ENCODE measurements around the gene XRN2.

XRN2 gene

GRCh38 chr20:21430020-21430419, 126.9 kb downstream of the XRN2 start:
- no peak for FAIRE-seq
- DNase-seq (ENCODE audit: insufficient read length, low spot score): no peak
- TF ChIP-seq PAX5 (IDR thresholded peaks at IDR 0.05; ENCODE audit: insufficient read depth, low read length, severe bottlenecking) (no peak), TAF1 (IDR thresholded peaks at IDR 0.05; ENCODE audit: low read depth, low read length) (no peak), POU2F2 (IDR thresholded peaks at IDR 0.05; ENCODE audit: low read depth, low read length) (no peak), POLR2AphosphoS5 (IDR thresholded peaks at IDR 0.05; ENCODE audit: low read depth, low read length) (no peak), SPI1 (IDR thresholded peaks at IDR 0.05; ENCODE audit: low read depth, low read length) (no peak), POLR2A (IDR thresholded peaks at IDR 0.05; ENCODE audit: low read depth, low read length) (no peak)

GRCh38 chr20:21432911-21433310, 129.8 kb downstream of the XRN2 start:
- DNase-seq (ENCODE audit: insufficient read length, low spot score) (no peak), FAIRE-seq (no peak)
- no peak for TF ChIP-seq POLR2A (IDR thresholded peaks at IDR 0.05; ENCODE audit: low read depth, low read length)
- no peak for TF ChIP-seq TAF1 (IDR thresholded peaks at IDR 0.05; ENCODE audit: low read depth, low read length)
- no peak for TF ChIP-seq POU2F2 (IDR thresholded peaks at IDR 0.05; ENCODE audit: low read depth, low read length)
- no peak for TF ChIP-seq PAX5 (IDR thresholded peaks at IDR 0.05; ENCODE audit: insufficient read depth, low read length, severe bottlenecking)
- no peak for TF ChIP-seq POLR2AphosphoS5 (IDR thresholded peaks at IDR 0.05; ENCODE audit: low read depth, low read length)
- no peak for TF ChIP-seq SPI1 (IDR thresholded peaks at IDR 0.05; ENCODE audit: low read depth, low read length)

- no peak for DNase-seq (ENCODE audit: insufficient read length, low spot score)
- no peak for FAIRE-seq
- no peak for TF ChIP-seq POLR2A (IDR thresholded peaks at IDR 0.05; ENCODE audit: low read depth, low read length)
- no peak for TF ChIP-seq PAX5 (IDR thresholded peaks at IDR 0.05; ENCODE audit: insufficient read depth, low read length, severe bottlenecking)
- no peak for TF ChIP-seq TAF1 (IDR thresholded peaks at IDR 0.05; ENCODE audit: low read depth, low read length)
- no peak for TF ChIP-seq POU2F2 (IDR thresholded peaks at IDR 0.05; ENCODE audit: low read depth, low read length)
- no peak for TF ChIP-seq SPI1 (IDR thresholded peaks at IDR 0.05; ENCODE audit: low read depth, low read length)
- TF ChIP-seq POLR2AphosphoS5 (IDR thresholded peaks at IDR 0.05; ENCODE audit: low read depth, low read length): no peak
Observed at GRCh38 chr20:21433329-21433890, 130.3 kb downstream of the XRN2 start.

- no peak for DNase-seq (ENCODE audit: insufficient read length, low spot score)
Observed at GRCh38 chr20:21435576-21435975, 132.4 kb downstream of the XRN2 start.

DNA sequence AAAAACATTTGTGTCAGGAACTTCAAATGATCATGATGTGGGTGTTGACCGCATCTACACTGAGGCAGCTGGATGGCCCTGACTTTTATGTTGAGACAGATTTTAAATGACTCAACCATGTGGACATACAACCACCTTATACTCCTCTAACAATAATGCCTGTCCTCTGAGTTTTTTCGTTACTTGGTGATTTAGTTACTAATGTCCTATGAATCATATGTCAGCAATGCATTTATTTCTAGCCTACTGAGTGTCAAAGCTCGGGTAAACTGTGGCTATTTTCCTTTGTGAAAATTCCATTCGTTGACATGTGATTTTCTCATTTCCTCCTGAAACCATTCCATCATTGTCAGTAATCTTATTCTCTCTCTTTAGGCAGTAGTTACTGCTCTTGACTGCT, 133.1 kb downstream of the XRN2 start:
- FAIRE-seq (no peak), DNase-seq (ENCODE audit: insufficient read length, low spot score) (no peak)
- no peak for TF ChIP-seq PAX5 (IDR thresholded peaks at IDR 0.05; ENCODE audit: insufficient read depth, low read length, severe bottlenecking)
- no peak for TF ChIP-seq POU2F2 (IDR thresholded peaks at IDR 0.05; ENCODE audit: low read depth, low read length)
- TF ChIP-seq SPI1 (IDR thresholded peaks at IDR 0.05; ENCODE audit: low read depth, low read length): no peak
- TF ChIP-seq POLR2AphosphoS5 (IDR thresholded peaks at IDR 0.05; ENCODE audit: low read depth, low read length): no peak
- no peak for TF ChIP-seq POLR2A (IDR thresholded peaks at IDR 0.05; ENCODE audit: low read depth, low read length)
- TF ChIP-seq TAF1 (IDR thresholded peaks at IDR 0.05; ENCODE audit: low read depth, low read length): no peak

More at GRCh38 chr20:21435576-21435975, 132.4 kb downstream of the XRN2 start:
- TF ChIP-seq TAF1 (IDR thresholded peaks at IDR 0.05; ENCODE audit: low read depth, low read length): no peak
- TF ChIP-seq SPI1 (IDR thresholded peaks at IDR 0.05; ENCODE audit: low read depth, low read length): no peak
- no peak for TF ChIP-seq POU2F2 (IDR thresholded peaks at IDR 0.05; ENCODE audit: low read depth, low read length)
- TF ChIP-seq POLR2A (IDR thresholded peaks at IDR 0.05; ENCODE audit: low read depth, low read length): no peak
- no peak for TF ChIP-seq POLR2AphosphoS5 (IDR thresholded peaks at IDR 0.05; ENCODE audit: low read depth, low read length)
- TF ChIP-seq PAX5 (IDR thresholded peaks at IDR 0.05; ENCODE audit: insufficient read depth, low read length, severe bottlenecking): no peak
- FAIRE-seq: no peak

GRCh38 chr20:21437248-21437647, 134.1 kb downstream of the XRN2 start:
- TF ChIP-seq POLR2A (IDR thresholded peaks at IDR 0.05; ENCODE audit: low read depth, low read length) (no peak), POU2F2 (IDR thresholded peaks at IDR 0.05; ENCODE audit: low read depth, low read length) (no peak), POLR2AphosphoS5 (IDR thresholded peaks at IDR 0.05; ENCODE audit: low read depth, low read length) (no peak), SPI1 (IDR thresholded peaks at IDR 0.05; ENCODE audit: low read depth, low read length) (no peak), TAF1 (IDR thresholded peaks at IDR 0.05; ENCODE audit: low read depth, low read length) (no peak), PAX5 (IDR thresholded peaks at IDR 0.05; ENCODE audit: insufficient read depth, low read length, severe bottlenecking) (no peak)
- FAIRE-seq (no peak), DNase-seq (ENCODE audit: insufficient read length, low spot score) (no peak)

- TF ChIP-seq PAX5 (IDR thresholded peaks at IDR 0.05; ENCODE audit: insufficient read depth, low read length, severe bottlenecking) (no peak), POLR2A (IDR thresholded peaks at IDR 0.05; ENCODE audit: low read depth, low read length) (no peak), POLR2AphosphoS5 (IDR thresholded peaks at IDR 0.05; ENCODE audit: low read depth, low read length) (no peak), SPI1 (IDR thresholded peaks at IDR 0.05; ENCODE audit: low read depth, low read length) (no peak), TAF1 (IDR thresholded peaks at IDR 0.05; ENCODE audit: low read depth, low read length) (no peak), POU2F2 (IDR thresholded peaks at IDR 0.05; ENCODE audit: low read depth, low read length) (no peak)
- DNase-seq (ENCODE audit: insufficient read length, low spot score): no peak
- FAIRE-seq: no peak
Observed at GRCh38 chr20:21437816-21438215, 134.7 kb downstream of the XRN2 start.
